ENCODE measurements around the gene PDZRN4.
"Not testable (repeated sequence)": the region's sequence is repeated elsewhere in the genome, so short reads cannot be mapped to it uniquely, and the experiment has no call there.

Gene PDZRN4

DNA sequence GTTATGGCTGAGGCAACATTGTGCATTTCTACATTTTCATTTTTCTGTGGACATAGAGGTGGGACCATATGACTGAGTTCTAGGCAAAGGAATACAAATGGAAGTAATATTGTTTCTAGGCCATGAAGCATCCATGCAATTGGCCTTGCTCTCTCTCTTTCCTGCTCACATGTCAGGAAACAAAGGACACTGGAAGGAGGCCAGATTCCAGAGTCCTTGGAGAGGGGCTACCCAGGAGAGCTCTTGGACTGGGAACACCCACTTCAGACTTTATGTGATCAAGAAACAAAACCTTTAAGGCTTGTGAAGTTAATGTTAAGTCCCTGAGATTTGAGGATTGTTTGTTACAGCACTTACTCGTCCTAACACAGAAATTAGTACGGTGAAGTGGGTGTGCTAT lies 32.8 kb downstream of the PDZRN4 start:
- no peak for DNase-seq

- DNase-seq: no peak
Observed at GRCh38 chr12:41221491-41221890, 33.4 kb downstream of the PDZRN4 start.

- no peak for DNase-seq
Observed at GRCh38 chr12:41223600-41223999, 35.5 kb downstream of the PDZRN4 start.

GRCh38 chr12:41224066-41224465 lies 35.9 kb downstream of the PDZRN4 start:
- DNase-seq: no peak

DNA sequence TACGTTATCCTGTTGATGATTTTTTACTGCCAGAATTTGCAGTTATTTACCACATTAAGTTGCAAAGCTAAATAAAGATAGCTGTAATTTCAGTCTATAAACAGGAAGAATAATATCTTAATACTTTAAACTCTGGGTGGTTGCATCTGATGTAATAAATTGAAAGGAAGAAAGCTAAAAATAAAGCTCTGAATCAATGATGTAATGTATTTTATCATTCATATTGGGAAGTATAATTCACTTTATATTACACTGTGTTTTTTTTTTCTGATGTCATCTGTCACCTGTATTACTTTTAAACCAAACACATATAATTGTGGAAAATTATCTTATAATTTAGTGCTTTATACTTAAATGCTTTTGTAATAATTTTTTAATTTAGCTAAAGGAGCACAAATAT lies 37.1 kb downstream of the PDZRN4 start:
- DNase-seq: no peak

GRCh38 chr12:41228066-41228820 lies 40.1 kb downstream of the PDZRN4 start:
- DNase-seq: no peak

- no peak for DNase-seq
Observed at GRCh38 chr12:41230756-41231155, 42.6 kb downstream of the PDZRN4 start.

DNA sequence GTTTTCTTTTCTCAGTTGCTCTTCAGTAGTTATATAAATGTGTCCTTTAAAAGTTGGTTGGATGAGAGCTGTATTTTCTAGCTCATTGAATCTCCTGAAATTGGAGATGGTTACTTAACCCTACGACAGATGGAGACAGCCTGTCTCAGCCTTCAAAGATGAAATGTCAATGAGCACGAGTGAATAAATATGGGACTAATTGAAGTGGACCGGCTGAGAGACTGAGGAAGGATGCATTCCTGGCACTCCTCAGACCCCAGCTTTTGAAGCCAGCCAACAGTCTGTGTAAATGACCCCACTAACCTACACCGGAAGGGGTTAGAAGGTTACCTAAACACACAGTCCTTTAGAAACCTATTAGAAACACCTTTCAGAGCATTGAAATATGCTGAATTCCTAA lies 46.6 kb downstream of the PDZRN4 start:
- peak; percentile 10 for DNase-seq

- DNase-seq: no peak
Observed at GRCh38 chr12:41242603-41243002, 54.5 kb downstream of the PDZRN4 start.

GRCh38 chr12:41248391-41248790 lies 60.3 kb downstream of the PDZRN4 start:
- DNase-seq: no peak

- no peak for DNase-seq
Observed at GRCh38 chr12:41250748-41251147, 62.6 kb downstream of the PDZRN4 start.

GRCh38 chr12:41254004-41254914 lies 66.1 kb downstream of the PDZRN4 start:
- no peak for DNase-seq

- not testable (repeated sequence) for DNase-seq
Observed at GRCh38 chr12:41263196-41263595, 75.1 kb downstream of the PDZRN4 start.

DNA sequence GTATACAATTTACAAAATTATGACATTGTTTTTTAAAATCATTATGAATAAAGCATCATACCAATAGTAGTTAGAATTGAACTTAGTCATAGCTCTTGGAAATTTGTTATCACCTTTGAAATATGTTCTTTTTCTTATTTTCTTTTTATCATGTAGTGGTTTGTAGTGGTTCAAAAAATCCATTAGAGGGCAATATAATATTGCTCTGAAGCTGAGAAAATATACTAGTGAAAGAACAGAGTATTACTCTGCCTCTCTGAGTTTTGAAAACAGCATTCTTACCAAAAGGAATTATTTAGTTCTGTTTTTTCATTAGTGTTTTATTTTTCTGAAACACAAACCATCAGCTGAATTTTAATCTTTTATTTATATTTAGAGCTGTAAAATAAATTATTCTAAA lies 76.2 kb downstream of the PDZRN4 start:
- DNase-seq: no peak

DNA sequence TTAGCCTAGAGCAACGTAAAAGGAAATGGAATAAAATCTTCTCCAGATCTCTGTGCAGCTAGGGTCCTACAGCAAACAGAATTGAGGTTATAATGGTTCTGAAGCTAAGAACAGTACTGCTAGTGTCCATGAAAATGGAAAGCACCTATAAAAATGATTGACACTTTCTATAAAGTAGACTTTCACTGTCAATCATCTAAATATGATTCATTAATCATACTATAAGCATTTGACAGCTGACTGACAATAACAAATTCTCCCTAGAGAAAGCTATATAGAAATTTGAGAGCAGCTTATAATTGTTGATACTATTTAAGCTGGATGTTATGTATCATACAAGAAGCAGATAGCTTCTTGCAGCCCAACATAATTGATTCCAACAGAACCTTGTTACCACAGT lies 80.9 kb downstream of the PDZRN4 start:
- DNase-seq: no peak

- no peak for DNase-seq
Observed at GRCh38 chr12:41271489-41271888, 83.4 kb downstream of the PDZRN4 start.

DNA sequence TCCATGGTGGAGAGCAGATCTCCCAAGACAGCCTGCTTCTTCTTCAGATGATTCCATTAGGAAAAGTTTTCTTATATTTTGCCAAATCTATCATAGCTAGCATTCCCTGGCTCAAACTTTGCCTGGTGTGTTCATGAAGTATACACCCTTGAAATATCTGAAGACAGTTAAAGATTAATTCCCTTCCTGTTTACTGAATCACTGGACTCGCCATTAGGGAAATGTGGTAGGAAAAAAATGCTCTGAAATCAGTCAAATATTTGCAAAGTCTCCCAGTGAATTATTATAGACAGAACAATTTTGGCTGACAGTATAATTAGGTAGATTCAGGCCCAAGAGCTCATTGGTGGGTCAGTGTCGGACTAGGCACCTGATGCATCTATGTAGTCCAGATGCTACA lies 86.5 kb downstream of the PDZRN4 start:
- DNase-seq: no peak

- peak; percentile 48 for DNase-seq
Observed at GRCh38 chr12:41277100-41277945, 89.2 kb downstream of the PDZRN4 start.

GRCh38 chr12:41277946-41278267 lies 89.8 kb downstream of the PDZRN4 start:
- DNase-seq: peak; percentile 55

GRCh38 chr12:41280341-41281095 lies 92.4 kb downstream of the PDZRN4 start:
- DNase-seq: not testable (repeated sequence)

DNA sequence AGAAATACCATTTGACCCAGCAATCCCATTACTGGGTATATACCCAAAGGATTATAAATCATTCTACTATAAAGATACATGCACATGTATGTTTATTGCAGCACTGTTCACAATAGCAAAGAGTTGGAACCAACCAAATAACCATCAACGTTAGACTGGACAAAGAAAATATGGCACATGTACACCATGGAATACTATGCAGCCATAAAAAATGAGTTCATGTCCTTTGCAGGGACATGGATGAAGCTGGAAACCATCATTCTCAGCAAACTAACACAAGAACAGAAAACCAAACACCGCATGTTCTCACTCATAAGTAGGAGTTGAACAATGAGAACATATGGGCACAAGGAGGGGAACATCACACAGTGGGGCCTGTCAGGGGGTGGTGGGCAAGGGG lies 97.3 kb downstream of the PDZRN4 start:
- DNase-seq: not testable (repeated sequence)

DNA sequence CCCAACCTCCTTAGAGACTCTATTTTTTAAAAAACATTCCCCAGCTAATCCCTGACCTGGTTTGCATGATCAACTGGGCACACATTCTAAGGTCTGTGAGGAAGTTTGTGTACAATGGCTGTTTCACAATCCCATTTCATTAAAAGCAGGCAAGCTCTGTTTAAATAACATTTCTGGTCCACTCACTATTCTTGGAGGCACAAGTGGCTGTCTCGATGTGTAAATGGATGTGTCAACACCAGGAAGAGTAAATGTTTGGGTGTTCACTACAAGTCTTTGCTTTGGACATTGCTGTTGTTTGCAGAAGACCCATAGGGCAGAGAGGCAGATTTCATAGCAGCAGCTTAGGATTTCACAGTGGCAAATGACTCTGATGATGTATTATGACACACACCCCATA lies 98.3 kb downstream of the PDZRN4 start:
- peak; percentile 90 for DNase-seq
